Pons (tissue), 1 donor: ENCODE results near the gene SPAG9.

ENCODE experiments used
- DNase-seq: peaks from one replicate; pipeline ENCODE4 v3.0.0-alpha.2; 2016; ENCODE audit warnings: low spot score

The SPAG9 gene

GRCh38 chr17:50938821-50939541 is 181.7 kb downstream of the SPAG9 start:
- no peak for DNase-seq

GRCh38 chr17:50935996-50936266 is 184.7 kb downstream of the SPAG9 start:
- DNase-seq = no peak

DNA sequence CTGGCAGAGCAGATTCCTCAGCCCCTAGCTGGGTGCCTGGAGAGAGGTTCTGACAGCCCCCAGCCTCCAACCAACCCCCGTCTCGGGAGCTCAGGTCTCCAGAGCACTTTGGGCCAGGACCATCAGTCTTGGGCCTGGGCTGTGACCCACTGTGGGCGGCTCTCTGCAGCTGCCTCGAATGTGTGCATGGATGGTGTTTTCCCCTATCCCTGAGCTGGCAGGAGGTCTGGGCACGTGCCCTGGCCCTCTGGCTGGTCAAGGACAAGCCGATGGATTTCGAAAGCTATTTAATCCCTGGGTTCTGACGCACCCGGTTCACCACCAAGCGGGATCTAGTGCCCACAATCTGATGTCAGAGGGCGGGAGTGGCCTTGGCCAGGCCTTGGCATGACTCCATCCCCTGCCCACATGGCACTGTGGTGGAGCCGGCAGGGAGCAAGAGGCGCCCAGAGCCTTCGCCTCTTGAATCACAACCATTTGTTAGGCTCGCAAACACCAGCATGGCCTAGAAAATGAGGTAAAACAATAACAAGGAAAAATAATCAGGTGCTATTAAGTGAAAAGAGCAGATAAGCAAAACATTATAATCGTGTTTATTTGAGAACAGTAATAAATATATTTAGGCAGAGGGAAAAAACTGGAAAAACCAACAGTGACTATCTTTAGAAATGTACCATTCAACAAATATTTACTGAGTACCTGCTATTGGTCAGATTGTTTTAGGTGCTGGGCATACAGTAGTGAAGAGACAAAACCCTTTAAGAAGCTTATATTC is 185.3 kb downstream of the SPAG9 start:
- peak; percentile 91 for DNase-seq

GRCh38 chr17:50934672-50935220 is 185.9 kb downstream of the SPAG9 start:
- no peak for DNase-seq

DNA sequence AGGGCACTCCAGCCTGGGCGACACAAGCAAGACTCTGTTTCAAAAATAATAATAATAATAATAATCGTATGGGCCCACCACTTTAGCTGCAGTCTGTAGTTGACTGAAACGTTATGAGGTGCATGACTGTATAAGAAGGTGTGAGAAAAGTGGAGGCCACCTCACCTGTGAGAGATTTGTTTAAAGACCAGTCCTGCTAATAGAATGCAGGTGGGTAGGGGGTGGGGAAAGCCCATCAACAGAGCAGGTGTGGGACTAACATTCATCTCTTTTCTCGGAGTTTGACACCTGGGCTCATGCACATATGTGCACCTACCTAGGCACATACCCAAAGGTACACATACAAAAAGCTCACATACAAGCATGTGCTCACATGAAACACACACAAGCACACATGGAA is 186.5 kb downstream of the SPAG9 start:
- DNase-seq = no peak

GRCh38 chr17:50931144-50931908 is 189.3 kb downstream of the SPAG9 start:
- DNase-seq = peak; percentile 94

DNA sequence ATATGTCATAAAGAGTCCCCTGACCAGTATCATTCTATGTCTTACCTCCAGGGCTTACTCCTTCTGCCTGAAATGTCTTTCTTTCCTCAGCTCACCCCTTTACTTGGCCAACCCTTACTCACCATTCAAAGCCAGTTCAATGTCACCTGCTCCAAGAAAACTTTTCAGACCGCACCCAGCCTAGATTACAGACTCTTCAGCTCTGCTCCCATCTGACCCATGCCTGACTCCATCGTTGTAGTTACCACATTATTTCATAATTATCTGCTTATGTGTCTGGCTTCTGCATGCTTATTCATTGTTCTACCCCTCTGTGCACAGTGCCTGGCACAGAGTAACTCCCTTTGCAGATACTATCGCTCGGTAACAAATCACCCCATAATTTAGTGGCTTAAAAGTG is 192.0 kb downstream of the SPAG9 start:
- no peak for DNase-seq

GRCh38 chr17:50927287-50927686 is 193.4 kb downstream of the SPAG9 start:
- DNase-seq = no peak

- DNase-seq = no peak
These were observed 194.1 kb downstream of the SPAG9 start for GRCh38 chr17:50926523-50926922.

DNA sequence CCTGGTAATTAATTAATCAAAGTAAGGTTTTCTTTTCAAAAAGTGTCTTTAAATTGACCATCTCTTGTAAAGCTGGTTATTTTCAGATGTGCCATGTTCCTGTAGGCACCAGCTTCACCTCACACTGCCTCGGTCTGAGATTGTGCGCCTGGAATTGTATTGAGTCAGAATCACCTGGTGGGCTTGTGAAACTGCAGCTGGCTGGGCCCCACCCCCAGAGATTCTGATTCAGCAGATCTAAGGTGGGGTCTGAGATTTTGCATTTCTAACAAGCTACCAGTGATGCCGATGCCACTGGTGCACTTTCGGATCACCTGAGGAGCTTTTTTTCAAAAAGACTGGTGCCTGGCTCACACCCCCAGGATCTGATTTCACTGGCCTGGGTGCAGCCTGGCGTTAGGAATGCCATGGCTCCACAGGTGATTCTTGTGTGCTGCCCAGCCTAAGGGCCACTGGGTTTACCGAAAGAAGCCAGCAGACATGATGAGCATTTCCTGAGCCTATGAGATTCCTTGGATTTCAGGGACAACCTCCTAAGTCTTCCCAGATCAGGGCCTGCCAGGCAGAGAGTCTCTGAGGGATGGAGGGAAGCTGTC is 195.3 kb downstream of the SPAG9 start:
- DNase-seq = no peak

GRCh38 chr17:50924800-50925199 is 195.9 kb downstream of the SPAG9 start:
- DNase-seq = no peak

DNA sequence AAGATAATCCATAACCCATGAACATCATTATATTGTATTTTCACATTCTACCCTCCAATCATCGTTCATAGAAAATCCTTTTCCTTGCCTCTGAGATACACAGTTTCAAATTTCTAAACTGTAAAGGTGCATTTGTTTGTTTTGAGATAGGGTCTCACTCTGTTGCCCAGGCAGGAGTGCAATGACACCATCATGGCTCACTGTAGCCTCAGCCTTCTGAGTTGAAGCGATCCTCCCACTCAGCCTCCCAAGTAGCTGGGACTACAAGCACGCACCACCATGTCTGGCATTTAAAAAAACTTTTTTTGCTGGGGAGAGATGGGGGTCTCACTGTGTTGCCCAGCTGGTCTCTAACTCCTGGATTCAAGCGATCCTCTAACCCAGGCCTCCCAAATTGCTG is 196.4 kb downstream of the SPAG9 start:
- no peak for DNase-seq

DNA sequence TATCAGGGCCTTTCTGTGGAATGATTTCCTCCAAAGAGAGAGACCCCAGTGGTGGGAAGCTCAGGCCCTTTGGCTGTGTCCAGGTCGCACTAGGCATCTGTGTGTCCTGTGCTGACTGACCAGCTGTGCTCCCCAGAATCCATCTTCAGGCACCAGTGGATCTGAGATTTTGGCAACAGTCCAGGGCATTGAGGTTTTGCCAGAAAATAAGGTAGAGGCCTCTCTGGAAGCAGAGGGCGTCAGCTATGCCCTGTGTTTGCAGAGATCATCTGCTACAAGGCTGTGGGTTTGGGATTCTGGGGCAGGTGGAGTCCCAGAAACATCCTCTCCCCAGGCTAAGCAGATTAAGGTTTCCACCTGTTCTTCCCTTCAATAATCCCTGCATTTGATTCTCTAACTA is 197.1 kb downstream of the SPAG9 start:
- DNase-seq = no peak

DNA sequence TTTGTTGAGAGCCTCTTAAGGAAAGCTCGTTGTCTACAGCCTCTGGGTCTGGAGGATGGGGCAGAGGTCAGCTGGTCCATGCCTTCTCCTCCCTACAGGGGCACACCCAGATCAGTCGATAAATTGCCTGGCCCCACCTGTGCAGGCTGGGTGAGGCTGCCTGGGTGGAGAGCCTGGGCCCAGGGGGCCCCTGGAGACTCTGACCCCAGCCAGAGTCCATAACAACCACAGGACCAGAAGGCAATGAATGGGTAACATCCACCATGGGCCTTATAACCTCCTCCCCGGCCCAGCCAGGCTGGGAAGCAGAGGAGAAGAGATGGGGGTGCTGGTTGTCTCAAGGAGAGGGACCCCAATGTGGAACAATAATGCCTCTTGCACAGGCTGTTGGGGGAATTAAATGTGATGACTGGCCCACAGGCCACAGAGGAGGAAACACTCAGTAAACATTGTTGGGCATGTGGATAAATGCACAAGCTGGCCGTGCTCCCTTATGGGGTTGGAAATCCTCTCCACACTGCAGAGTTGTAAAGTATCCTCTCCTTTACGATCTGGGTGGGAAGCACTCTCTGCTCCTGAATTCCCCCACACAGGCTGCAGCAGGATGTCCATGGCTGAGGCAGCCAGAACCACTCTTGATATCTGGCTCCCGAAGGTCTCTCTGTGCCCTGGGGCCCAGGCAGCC is 197.8 kb downstream of the SPAG9 start:
- DNase-seq = no peak

GRCh38 chr17:50922107-50922506 is 198.6 kb downstream of the SPAG9 start:
- DNase-seq = no peak

DNA sequence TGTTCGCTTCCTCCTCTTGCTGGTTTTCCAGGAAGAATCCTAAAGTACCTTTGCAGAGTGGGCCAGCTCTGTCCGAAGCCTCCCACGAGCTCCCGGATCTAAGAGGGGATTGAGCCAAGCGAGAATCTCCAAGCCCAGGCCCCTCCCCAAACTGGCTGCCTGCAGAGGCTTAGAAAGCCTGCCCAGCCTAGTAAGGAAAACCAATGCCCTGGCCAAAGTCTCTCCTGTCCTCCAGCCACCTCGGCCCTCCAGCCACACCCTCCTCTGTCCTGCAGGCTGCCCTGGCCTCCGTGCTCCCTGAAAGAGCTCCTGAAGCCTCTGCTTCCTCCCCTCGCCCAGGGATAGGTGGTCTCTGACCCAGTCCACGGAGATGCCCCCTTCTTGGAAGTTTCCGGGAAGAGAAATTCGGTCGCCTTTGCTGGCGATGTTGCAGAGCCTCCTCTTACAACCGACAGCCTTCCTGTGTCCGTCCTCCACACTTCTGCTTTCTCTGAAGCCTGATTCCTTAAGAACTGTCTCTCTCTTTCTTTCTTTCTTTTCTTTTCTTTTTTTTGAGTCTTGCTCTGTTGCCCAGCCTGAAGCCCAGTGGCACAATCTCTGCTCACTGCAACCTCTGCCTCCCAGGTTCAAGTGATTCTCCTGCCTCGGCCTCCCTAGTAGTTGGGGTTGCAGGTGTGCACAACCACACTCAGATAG is 199.6 kb downstream of the SPAG9 start:
- DNase-seq = no peak

GRCh38 chr17:50920041-50920410 is 200.6 kb downstream of the SPAG9 start:
- no peak for DNase-seq

- DNase-seq = peak; percentile 97
These were observed 201.2 kb downstream of the SPAG9 start for GRCh38 chr17:50919321-50920040.

GRCh38 chr17:50918933-50919296 is 201.8 kb downstream of the SPAG9 start:
- peak; percentile 14 for DNase-seq

DNA sequence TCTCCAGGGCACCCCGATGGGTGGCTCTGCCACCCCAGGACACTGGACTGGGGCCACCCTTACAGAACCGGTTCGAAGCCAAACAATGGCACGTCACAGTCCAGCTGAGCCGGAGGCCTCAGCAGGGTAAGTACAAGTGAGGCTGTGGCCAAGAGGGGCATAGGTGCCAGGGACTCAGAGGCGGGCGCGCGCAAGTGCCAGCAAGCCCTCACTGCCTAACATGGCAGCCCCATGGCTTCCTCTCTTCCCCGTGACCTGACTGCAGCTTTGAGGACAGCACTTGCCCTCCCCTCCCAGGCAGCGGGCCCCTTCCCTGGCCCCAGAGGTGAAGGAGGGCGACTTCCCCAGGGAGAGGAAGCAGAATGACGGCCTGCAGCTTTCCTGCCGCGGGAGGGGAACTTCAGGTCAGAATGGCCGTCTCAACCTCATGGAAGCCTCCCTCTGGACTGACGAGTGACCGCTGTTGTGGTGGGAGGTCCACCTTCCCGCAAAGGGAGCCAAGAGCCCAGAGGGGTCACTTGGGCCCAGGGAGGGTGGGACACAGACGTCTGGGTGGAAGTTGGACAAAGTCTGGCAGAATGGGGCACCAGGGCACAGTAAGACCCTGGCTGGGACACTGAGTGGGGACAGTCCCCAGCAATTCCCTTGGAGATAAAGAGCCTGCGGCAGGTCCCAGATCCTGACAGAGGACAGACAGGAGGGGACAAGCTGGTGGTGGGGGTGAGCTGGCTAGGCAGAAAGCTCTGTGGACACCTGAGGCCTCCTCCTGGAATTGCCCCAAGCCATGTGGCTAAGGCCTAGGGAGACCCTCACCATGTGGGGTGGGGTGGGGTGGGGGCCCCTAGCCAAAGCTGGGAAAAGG is 202.4 kb downstream of the SPAG9 start:
- no peak for DNase-seq
